Measurements from ENCODE around the gene RAB38.

Gene RAB38

DNA sequence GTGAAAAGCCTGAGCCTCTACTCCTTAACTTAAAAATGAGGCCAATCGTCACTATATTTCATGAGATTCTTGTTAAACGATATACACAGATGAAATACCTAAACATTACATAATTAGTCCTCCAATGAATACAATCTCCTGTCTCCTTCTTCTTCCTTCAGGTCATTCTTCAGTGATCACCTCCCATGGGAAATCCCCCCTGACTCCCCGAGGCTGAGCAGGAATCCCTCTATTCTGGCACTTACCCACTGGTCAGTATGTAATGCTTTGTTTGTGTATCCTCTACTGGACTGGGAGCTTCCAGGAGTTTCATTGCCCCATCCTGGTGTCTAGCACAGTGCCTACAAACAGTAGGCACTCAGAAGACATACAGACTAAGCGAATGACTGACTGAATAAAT lies 52.3 kb downstream of the RAB38 start:
- TF ChIP-seq, protein P1, sequence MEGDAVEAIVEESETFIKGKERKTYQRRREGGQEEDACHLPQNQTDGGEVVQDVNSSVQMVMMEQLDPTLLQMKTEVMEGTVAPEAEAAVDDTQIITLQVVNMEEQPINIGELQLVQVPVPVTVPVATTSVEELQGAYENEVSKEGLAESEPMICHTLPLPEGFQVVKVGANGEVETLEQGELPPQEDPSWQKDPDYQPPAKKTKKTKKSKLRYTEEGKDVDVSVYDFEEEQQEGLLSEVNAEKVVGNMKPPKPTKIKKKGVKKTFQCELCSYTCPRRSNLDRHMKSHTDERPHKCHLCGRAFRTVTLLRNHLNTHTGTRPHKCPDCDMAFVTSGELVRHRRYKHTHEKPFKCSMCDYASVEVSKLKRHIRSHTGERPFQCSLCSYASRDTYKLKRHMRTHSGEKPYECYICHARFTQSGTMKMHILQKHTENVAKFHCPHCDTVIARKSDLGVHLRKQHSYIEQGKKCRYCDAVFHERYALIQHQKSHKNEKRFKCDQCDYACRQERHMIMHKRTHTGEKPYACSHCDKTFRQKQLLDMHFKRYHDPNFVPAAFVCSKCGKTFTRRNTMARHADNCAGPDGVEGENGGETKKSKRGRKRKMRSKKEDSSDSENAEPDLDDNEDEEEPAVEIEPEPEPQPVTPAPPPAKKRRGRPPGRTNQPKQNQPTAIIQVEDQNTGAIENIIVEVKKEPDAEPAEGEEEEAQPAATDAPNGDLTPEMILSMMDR (IDR thresholded peaks at IDR 0.05; ENCODE audit: control insufficient read depth, extremely low read depth, insufficient read depth) = no peak
- no peak overlapping the region for H3K4me3 ChIP-seq (ENCODE audit: low read depth, low read length)
- DNase-seq (ENCODE audit: low read depth) = no peak

- no peak for DNase-seq (ENCODE audit: low read depth)
- H3K4me3 ChIP-seq (ENCODE audit: low read depth, low read length) = no peak overlapping the region
- TF ChIP-seq, protein P1 (IDR thresholded peaks at IDR 0.05; ENCODE audit: control insufficient read depth, extremely low read depth, insufficient read depth) = no peak
Measured at GRCh38 chr11:88119561-88119960, 55.7 kb downstream of the RAB38 start.

GRCh38 chr11:88117281-88117858 lies 57.9 kb downstream of the RAB38 start:
- no peak for DNase-seq (ENCODE audit: low read depth)
- TF ChIP-seq, protein P1 (IDR thresholded peaks at IDR 0.05; ENCODE audit: control insufficient read depth, extremely low read depth, insufficient read depth) = no peak
- no peak overlapping the region for H3K4me3 ChIP-seq (ENCODE audit: low read depth, low read length)

GRCh38 chr11:88115828-88116755 lies 59.2 kb downstream of the RAB38 start:
- DNase-seq (ENCODE audit: low read depth) = no peak
- no peak overlapping the region for H3K4me3 ChIP-seq (ENCODE audit: low read depth, low read length)
- TF ChIP-seq, protein P1 (IDR thresholded peaks at IDR 0.05; ENCODE audit: control insufficient read depth, extremely low read depth, insufficient read depth) = no peak

DNA sequence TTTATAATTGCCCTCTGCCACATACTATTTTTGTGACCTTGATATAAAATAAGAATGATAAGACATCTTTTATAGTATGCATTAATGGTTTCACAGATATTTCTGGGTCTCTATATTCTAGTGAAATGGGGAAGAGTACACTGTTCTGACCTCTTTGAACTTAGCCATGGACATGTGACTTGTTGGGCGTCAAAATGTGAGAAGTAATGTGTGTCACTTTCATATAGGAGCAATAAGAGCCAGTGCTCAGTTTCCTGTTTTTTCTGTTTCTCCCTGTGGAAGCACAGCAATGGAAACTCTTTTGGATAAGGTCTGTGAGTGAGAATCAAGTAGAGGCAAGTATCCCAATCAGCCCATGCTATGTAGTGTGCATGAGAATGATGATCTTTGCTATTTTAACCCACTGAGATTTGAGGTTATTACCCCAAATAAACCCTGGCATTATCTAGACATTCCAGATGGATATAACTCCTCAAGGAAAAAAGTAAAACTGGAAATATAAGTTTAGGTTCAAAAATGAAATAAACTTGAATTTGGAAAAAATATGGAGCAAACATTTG lies 60.7 kb downstream of the RAB38 start:
- no peak for DNase-seq (ENCODE audit: low read depth)
- TF ChIP-seq, protein P1 (IDR thresholded peaks at IDR 0.05; ENCODE audit: control insufficient read depth, extremely low read depth, insufficient read depth) = no peak
- H3K4me3 ChIP-seq (ENCODE audit: low read depth, low read length) = no peak overlapping the region

GRCh38 chr11:88106666-88107065 lies 68.6 kb downstream of the RAB38 start:
- DNase-seq (ENCODE audit: low read depth) = no peak
- TF ChIP-seq, protein P1 (IDR thresholded peaks at IDR 0.05; ENCODE audit: control insufficient read depth, extremely low read depth, insufficient read depth) = no peak

More at GRCh38 chr11:88106666-88107065, 68.6 kb downstream of the RAB38 start:
- H3K4me3 ChIP-seq (ENCODE audit: low read depth, low read length) = no peak overlapping the region
